Panc1 (cell line): ENCODE data around the gene CCDC148.

ENCODE experiments used
- POLR2AphosphoS5 ChIP-seq: IDR thresholded peaks from 2 replicates; pipeline ENCODE4 v1.6.1; 2012; ENCODE audit warnings: mild to moderate bottlenecking, low read depth, low read length, moderate library complexity
- SIN3A ChIP-seq: IDR thresholded peaks from 2 replicates; pipeline ENCODE4 v1.6.1; 2012; ENCODE audit warnings: low read depth, mild to moderate bottlenecking, low read length, moderate library complexity, borderline replicate concordance; ENCODE audit not compliant: insufficient read depth
- TF ChIP-seq, protein P1 (sequence below): fragments of 450-650 bp; IDR thresholded peaks from 2 replicates; pipeline ENCODE4 v1.5.1; 2017; ENCODE audit warnings: mild to moderate bottlenecking
- TF ChIP-seq, protein P2 (sequence below), 2 experiments: IDR thresholded peaks; 2 replicates each; pipeline ENCODE4 v1.6.1; 2011 to 2012; ENCODE audit warnings: low read depth in 2 of 2, control low read depth in 1 of 2, low read length in 1 of 2, mild to moderate bottlenecking in 1 of 2, moderate library complexity in 1 of 2; ENCODE audit not compliant: insufficient read depth in 1 of 2

DNA sequence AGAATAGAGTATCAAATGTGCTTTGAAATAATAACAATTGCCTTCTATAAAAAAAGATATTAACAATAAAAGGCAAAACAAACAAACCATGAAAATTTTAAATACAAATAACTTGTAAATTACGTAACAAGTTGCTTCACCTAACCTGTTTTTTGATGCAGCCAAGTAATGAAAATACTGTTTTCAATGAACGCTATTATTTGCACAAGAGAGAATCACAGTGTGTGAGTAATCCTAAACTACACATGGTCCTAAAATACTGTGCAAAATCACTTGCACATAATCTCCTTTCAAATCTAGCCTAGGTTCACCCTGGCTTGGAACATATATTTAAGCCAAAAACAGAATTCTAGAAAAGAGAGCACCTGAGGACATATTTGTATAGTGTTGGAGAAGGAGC lies 98.9 kb downstream of the CCDC148 start:
- TF ChIP-seq, protein P1, sequence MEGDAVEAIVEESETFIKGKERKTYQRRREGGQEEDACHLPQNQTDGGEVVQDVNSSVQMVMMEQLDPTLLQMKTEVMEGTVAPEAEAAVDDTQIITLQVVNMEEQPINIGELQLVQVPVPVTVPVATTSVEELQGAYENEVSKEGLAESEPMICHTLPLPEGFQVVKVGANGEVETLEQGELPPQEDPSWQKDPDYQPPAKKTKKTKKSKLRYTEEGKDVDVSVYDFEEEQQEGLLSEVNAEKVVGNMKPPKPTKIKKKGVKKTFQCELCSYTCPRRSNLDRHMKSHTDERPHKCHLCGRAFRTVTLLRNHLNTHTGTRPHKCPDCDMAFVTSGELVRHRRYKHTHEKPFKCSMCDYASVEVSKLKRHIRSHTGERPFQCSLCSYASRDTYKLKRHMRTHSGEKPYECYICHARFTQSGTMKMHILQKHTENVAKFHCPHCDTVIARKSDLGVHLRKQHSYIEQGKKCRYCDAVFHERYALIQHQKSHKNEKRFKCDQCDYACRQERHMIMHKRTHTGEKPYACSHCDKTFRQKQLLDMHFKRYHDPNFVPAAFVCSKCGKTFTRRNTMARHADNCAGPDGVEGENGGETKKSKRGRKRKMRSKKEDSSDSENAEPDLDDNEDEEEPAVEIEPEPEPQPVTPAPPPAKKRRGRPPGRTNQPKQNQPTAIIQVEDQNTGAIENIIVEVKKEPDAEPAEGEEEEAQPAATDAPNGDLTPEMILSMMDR = no peak
- TF ChIP-seq POLR2AphosphoS5 (no peak), SIN3A (no peak)
- TF ChIP-seq, protein P2, sequence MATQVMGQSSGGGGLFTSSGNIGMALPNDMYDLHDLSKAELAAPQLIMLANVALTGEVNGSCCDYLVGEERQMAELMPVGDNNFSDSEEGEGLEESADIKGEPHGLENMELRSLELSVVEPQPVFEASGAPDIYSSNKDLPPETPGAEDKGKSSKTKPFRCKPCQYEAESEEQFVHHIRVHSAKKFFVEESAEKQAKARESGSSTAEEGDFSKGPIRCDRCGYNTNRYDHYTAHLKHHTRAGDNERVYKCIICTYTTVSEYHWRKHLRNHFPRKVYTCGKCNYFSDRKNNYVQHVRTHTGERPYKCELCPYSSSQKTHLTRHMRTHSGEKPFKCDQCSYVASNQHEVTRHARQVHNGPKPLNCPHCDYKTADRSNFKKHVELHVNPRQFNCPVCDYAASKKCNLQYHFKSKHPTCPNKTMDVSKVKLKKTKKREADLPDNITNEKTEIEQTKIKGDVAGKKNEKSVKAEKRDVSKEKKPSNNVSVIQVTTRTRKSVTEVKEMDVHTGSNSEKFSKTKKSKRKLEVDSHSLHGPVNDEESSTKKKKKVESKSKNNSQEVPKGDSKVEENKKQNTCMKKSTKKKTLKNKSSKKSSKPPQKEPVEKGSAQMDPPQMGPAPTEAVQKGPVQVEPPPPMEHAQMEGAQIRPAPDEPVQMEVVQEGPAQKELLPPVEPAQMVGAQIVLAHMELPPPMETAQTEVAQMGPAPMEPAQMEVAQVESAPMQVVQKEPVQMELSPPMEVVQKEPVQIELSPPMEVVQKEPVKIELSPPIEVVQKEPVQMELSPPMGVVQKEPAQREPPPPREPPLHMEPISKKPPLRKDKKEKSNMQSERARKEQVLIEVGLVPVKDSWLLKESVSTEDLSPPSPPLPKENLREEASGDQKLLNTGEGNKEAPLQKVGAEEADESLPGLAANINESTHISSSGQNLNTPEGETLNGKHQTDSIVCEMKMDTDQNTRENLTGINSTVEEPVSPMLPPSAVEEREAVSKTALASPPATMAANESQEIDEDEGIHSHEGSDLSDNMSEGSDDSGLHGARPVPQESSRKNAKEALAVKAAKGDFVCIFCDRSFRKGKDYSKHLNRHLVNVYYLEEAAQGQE (IDR thresholded peaks at IDR 0.05; ENCODE audit: insufficient read depth in 1 of 2, low read depth in 2 of 2, low read length in 1 of 2) = no peak
